Bronchial epithelial cell (primary cell): ENCODE results near the gene KIAA1671. TPM values are rescaled to one million over a fixed set of nuclear protein-coding genes. Genes with fewer than 3 reads are reported as not detected.

Experiments
- DNase-seq: peaks from one replicate; pipeline ENCODE4 v3.0.0-alpha.2; 2010; ENCODE audit warnings: low read depth
- FAIRE-seq: peaks from 2 replicates; lab custom pipeline; 2011; peaks lifted over from hg19 to GRCh38; lab: Jason Lieb, UNC
- H3K27me3 ChIP-seq: 2 replicates; pipeline ENCODE4 v1.5.1; 2011; ENCODE audit warnings: low read length; ENCODE audit not compliant: control insufficient read depth, insufficient read depth
- H3K36me3 ChIP-seq: 2 replicates; pipeline ENCODE4 v1.5.1; 2011; ENCODE audit warnings: low read length; ENCODE audit not compliant: control insufficient read depth, insufficient read depth
- H3K4me3 ChIP-seq: 2 replicates; pipeline ENCODE4 v1.5.1; 2011; ENCODE audit warnings: mild to moderate bottlenecking, low read depth, low read length, control low read depth
- CTCF ChIP-seq: IDR thresholded peaks from 2 replicates; pipeline ENCODE4 v1.5.1; 2011; ENCODE audit warnings: mild to moderate bottlenecking, moderate library complexity, low read length, control low read depth, inconsistent platforms; ENCODE audit not compliant: insufficient read depth, severe bottlenecking
- total RNA-seq: library from RNA; depleted of rRNA; stranded (reverse); fragments of >200 nt; gene quantifications from 2 replicates; pipeline ENCODE4 v1.2.1, GENCODE V29; 2014

Gene KIAA1671
- total RNA-seq, 1 donor from 2014 or later = 14.7 TPM

GRCh38 chr22:25027043-25027906, 74.8 kb downstream of the KIAA1671 start:
- Histone ChIP-seq H3K27me3 (no peaks in the 10 kb centered on the region), H3K4me3 (no peak overlapping the region), H3K36me3 (peaks cover 19% of the 10 kb centered on the region)
- peak; percentile 33 for TF ChIP-seq CTCF
- peak; percentile 97 for FAIRE-seq
- peak; percentile 71 for DNase-seq

GRCh38 chr22:25027959-25028840, 75.7 kb downstream of the KIAA1671 start:
- H3K4me3 ChIP-seq = no peak overlapping the region
- H3K36me3 ChIP-seq = peaks cover 19% of the 10 kb centered on the region

GRCh38 chr22:25028841-25029141, 76.3 kb downstream of the KIAA1671 start:
- H3K36me3 ChIP-seq = peaks cover 19% of the 10 kb centered on the region
- no peak for FAIRE-seq
- TF ChIP-seq CTCF = no peak
- no peak overlapping the region for H3K4me3 ChIP-seq
- no peaks in the 10 kb centered on the region for H3K27me3 ChIP-seq
- no peak for DNase-seq

More at GRCh38 chr22:25027959-25028840, 75.7 kb downstream of the KIAA1671 start:
- no peak for FAIRE-seq
- TF ChIP-seq CTCF = peak; percentile 65
- no peaks in the 10 kb centered on the region for H3K27me3 ChIP-seq
- DNase-seq = no peak

GRCh38 chr22:25029181-25029580, 76.7 kb downstream of the KIAA1671 start:
- no peak for TF ChIP-seq CTCF
- FAIRE-seq (no peak), DNase-seq (no peak)
- Histone ChIP-seq H3K36me3 (peaks cover 19% of the 10 kb centered on the region), H3K27me3 (no peaks in the 10 kb centered on the region), H3K4me3 (no peak overlapping the region)

DNA sequence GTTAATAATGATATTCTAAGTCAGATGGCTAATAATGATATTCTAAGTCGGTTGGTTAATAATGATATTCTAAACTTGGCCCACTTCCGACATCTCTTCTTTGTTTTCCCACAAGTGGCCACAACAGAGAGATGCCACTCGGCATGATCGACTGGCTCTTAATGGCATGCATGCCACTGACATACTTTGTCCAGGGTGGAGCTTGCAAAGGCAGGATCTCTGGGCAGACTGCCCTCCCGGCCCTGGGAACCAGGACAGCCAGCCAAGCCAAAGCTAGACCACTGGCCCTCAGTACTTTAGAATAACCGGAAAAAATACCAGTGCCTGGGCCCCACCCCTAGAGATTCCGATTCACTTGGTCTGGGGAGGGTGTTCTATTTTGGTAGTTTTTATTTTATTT, 78.1 kb downstream of the KIAA1671 start:
- no peak for TF ChIP-seq CTCF
- Histone ChIP-seq H3K27me3 (no peaks in the 10 kb centered on the region), H3K36me3 (peaks cover 19% of the 10 kb centered on the region), H3K4me3 (no peak overlapping the region)
- FAIRE-seq = no peak
- no peak for DNase-seq
